Spleen (tissue), 3 donors: ENCODE data around the gene ESR2.

Source experiments
- POLR2A ChIP-seq, 3 donors: fragments of 450-650 bp; IDR thresholded peaks; one replicate each; pipeline ENCODE4 v1.5.1; 2017; ENCODE audit warnings: antibody characterized with exemption in 3 of 3, mild to moderate bottlenecking in 1 of 3
- POLR2AphosphoS5 ChIP-seq, 3 donors: sonication (generic); formaldehyde crosslinking; IDR thresholded peaks; one replicate each; pipeline ENCODE4 v1.5.1; 2017; ENCODE audit warnings: antibody characterized with exemption in 3 of 3

DNA sequence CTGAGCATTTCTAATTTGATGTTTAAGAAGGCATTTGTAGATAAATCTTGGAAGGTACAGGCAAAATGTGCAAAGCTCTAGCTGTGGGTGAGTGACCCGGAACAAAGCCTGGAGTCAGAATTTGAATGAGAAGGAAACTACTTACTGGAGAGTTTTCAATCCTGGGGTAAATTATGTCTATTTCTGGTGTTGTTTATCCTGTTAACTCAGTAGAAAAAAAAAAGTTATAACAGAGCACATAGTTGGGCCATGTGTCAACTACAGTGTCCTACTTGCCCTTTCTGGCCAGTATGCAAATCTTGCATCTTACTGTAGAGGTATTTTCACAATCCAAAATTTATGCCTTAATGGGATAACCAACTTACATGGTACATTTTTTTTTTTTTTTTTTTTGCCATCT is 259.0 kb downstream of the ESR2 start:
- TF ChIP-seq POLR2A (IDR thresholded peaks at IDR 0.05) (no peak), POLR2AphosphoS5 (IDR thresholded peaks at IDR 0.05) (no peak)
